Mammary epithelial cell (primary cell): ENCODE measurements around the gene GUCY1A1.

Experiments
- EZH2 ChIP-seq: IDR thresholded peaks from 2 replicates; pipeline ENCODE4 v1.6.1; 2012; ENCODE audit warnings: low read length, inconsistent platforms, borderline replicate concordance
- TF ChIP-seq, protein P1 (sequence below), 2 donors: IDR thresholded peaks in 1 of 2; conservative IDR thresholded peaks in 1 of 2; 2 replicates each; pipeline ENCODE4 v1.5.1; 2011 to 2012; ENCODE audit warnings: inconsistent platforms in 2 of 2, low read length in 2 of 2, mild to moderate bottlenecking in 2 of 2, control low read depth in 1 of 2, low read depth in 1 of 2; ENCODE audit not compliant: insufficient read depth in 1 of 2; ENCODE audit errors: extremely low read depth in 1 of 2

DNA sequence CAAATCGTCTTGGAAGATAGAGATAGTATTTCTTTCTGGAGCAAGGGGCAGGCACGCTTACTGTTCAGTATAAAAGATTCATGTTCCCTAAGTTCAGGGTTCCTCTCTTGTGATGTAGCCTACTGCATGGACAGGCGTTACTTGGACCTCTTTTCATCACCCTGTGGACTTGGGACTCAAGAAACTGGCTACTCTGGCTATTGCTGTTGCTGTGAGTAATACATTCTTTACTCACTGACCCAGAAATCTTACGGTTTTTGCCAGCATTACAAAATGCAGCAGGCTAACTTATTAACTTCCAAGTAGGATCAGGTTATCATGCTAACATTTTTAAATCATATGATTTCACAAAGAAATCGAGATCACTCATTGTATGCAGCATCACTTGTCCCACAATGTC lies 79.3 kb downstream of the GUCY1A1 start:
- TF ChIP-seq EZH2 = no peak
- TF ChIP-seq, protein P1, sequence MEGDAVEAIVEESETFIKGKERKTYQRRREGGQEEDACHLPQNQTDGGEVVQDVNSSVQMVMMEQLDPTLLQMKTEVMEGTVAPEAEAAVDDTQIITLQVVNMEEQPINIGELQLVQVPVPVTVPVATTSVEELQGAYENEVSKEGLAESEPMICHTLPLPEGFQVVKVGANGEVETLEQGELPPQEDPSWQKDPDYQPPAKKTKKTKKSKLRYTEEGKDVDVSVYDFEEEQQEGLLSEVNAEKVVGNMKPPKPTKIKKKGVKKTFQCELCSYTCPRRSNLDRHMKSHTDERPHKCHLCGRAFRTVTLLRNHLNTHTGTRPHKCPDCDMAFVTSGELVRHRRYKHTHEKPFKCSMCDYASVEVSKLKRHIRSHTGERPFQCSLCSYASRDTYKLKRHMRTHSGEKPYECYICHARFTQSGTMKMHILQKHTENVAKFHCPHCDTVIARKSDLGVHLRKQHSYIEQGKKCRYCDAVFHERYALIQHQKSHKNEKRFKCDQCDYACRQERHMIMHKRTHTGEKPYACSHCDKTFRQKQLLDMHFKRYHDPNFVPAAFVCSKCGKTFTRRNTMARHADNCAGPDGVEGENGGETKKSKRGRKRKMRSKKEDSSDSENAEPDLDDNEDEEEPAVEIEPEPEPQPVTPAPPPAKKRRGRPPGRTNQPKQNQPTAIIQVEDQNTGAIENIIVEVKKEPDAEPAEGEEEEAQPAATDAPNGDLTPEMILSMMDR (conservative IDR thresholded peaks at IDR 0.05 in 1 of 2, IDR thresholded peaks at IDR 0.05 in 1 of 2; ENCODE audit: extremely low read depth in 1 of 2, insufficient read depth in 1 of 2, low read depth in 1 of 2, low read length in 2 of 2) = no peak
